IMR-90 (cell line): ENCODE results near the gene DMD. TPM values are rescaled to one million over a fixed set of nuclear protein-coding genes. Genes with fewer than 3 reads are reported as not detected.

Experiments
- ATAC-seq: fragments of 200-7000 bp; cut with Tn5 transposase; 2 replicates; pipeline ENCODE4 v1.9.1; 2020; ENCODE audit warnings: low read depth, mild to moderate bottlenecking, moderate library complexity
- BruUV-seq: library from RNA; stranded (reverse); fragments of 400-500 nt; replicated peaks from 2 replicates; lab custom pipeline; 2021; lab: Mats Ljungman, UMichigan
- CTCF ChIA-PET: fragments of 300-600 bp; formaldehyde crosslinking; extraction: SDS; loops from one replicate; lab custom pipeline; 2021; ENCODE audit warnings: antibody characterized with exemption; lab: Yijun Ruan, JAX
- POLR2A ChIA-PET: fragments of 300-600 bp; sonication (Branson Sonifier 250); formaldehyde crosslinking; loops from one replicate; lab custom pipeline; 2022; ENCODE audit warnings: antibody characterized with exemption; ENCODE audit not compliant: unreplicated experiment; lab: Charles Lee
- DNase-seq: peaks from one replicate; pipeline ENCODE4 v3.0.0; 2013
- H2AFZ ChIP-seq: replicated peaks from 2 replicates; pipeline ENCODE3; 2013; ENCODE audit warnings: low read length, mild to moderate bottlenecking; ENCODE audit not compliant: poor library complexity
- H2AK5ac ChIP-seq: 2 replicates; pipeline ENCODE4 v1.6.1; 2013; ENCODE audit warnings: low read depth, low read length, inconsistent platforms
- H2AK9ac ChIP-seq: replicated peaks from 2 replicates; pipeline ENCODE3; 2013; ENCODE audit warnings: mild to moderate bottlenecking, low read depth, low read length, moderate library complexity; ENCODE audit not compliant: poor library complexity
- H2BK120ac ChIP-seq: 2 replicates; pipeline ENCODE4 v1.6.1; 2013; ENCODE audit warnings: low read depth, low read length, inconsistent platforms
- H2BK15ac ChIP-seq: 3 replicates; pipeline ENCODE4 v1.6.1; 2013; ENCODE audit warnings: low read depth, low read length, inconsistent platforms
- H2BK20ac ChIP-seq: 2 replicates; pipeline ENCODE4 v1.6.1; 2013; ENCODE audit warnings: low read depth, mild to moderate bottlenecking, inconsistent platforms, low read length, moderate library complexity
- H2BK5ac ChIP-seq: 2 replicates; pipeline ENCODE4 v1.6.1; 2013; ENCODE audit warnings: mild to moderate bottlenecking, low read depth, low read length, inconsistent platforms; ENCODE audit not compliant: poor library complexity, severe bottlenecking
- H3K14ac ChIP-seq: replicated peaks from 2 replicates; pipeline ENCODE4 v1.6.1; 2013; ENCODE audit warnings: low read depth, low read length, inconsistent platforms
- H3K18ac ChIP-seq: 2 replicates; pipeline ENCODE4 v1.6.1; 2013; ENCODE audit warnings: low read depth, low read length, control low read depth
- H3K23ac ChIP-seq: 2 replicates; pipeline ENCODE4 v1.6.1; 2013; ENCODE audit warnings: low read depth, low read length, inconsistent platforms
- H3K27ac ChIP-seq: 2 replicates; pipeline ENCODE4 v1.5.1; 2013; ENCODE audit warnings: mild to moderate bottlenecking, control low read depth, low read length; ENCODE audit not compliant: insufficient read depth
- H3K27me3 ChIP-seq: 2 replicates; pipeline ENCODE4 v1.6.1; 2013; ENCODE audit warnings: low read length; ENCODE audit not compliant: control insufficient read depth, insufficient read depth
- H3K36me3 ChIP-seq: 2 replicates; pipeline ENCODE4 v1.6.1; 2013; ENCODE audit warnings: low read length, mixed read lengths; ENCODE audit not compliant: control insufficient read depth, insufficient read depth
- H3K4ac ChIP-seq: 2 replicates; pipeline ENCODE4 v1.6.1; 2013; ENCODE audit warnings: low read depth, low read length, inconsistent platforms
- H3K4me1 ChIP-seq: 2 replicates; pipeline ENCODE4 v1.6.1; 2013; ENCODE audit warnings: low read length, mixed read lengths; ENCODE audit not compliant: control insufficient read depth, insufficient read depth
- H3K4me2 ChIP-seq: 2 replicates; pipeline ENCODE4 v1.6.1; 2013; ENCODE audit warnings: low read depth, mild to moderate bottlenecking, control low read depth, low read length, moderate library complexity
- H3K4me3 ChIP-seq: 2 replicates; pipeline ENCODE4 v1.5.1; 2013; ENCODE audit warnings: low read depth, mild to moderate bottlenecking, control low read depth, low read length, moderate library complexity; ENCODE audit not compliant: insufficient read depth
- H3K56ac ChIP-seq: 2 replicates; pipeline ENCODE4 v1.6.1; 2013; ENCODE audit warnings: low read length, inconsistent platforms; ENCODE audit not compliant: insufficient read depth; ENCODE audit errors: extremely low read depth
- H3K79me1 ChIP-seq, 2 experiments: 2 replicates each; pipeline ENCODE4 v1.6.1; 2013; ENCODE audit warnings: low read length in 2 of 2, inconsistent platforms in 1 of 2, low read depth in 1 of 2
- H3K9ac ChIP-seq: 2 replicates; pipeline ENCODE4 v1.6.1; 2013; ENCODE audit warnings: low read depth, low read length, control low read depth
- H3K9me1 ChIP-seq: 2 replicates; pipeline ENCODE4 v1.6.1; 2013; ENCODE audit warnings: low read length, inconsistent platforms; ENCODE audit not compliant: insufficient read depth
- H3K9me3 ChIP-seq: 2 replicates; pipeline ENCODE4 v1.6.1; 2013; ENCODE audit warnings: low read length; ENCODE audit not compliant: control insufficient read depth, insufficient read depth
- H4K20me1 ChIP-seq: 2 replicates; pipeline ENCODE4 v1.6.1; 2013; ENCODE audit warnings: low read length, inconsistent platforms; ENCODE audit not compliant: insufficient read depth
- H4K5ac ChIP-seq: 2 replicates; pipeline ENCODE4 v1.6.1; 2013; ENCODE audit warnings: mild to moderate bottlenecking, low read depth, low read length, control low read depth
- H4K8ac ChIP-seq, 2 experiments: 2 replicates each; pipeline ENCODE4 v1.6.1; 2013; ENCODE audit warnings: low read depth in 2 of 2, low read length in 2 of 2, control low read depth in 1 of 2, inconsistent platforms in 1 of 2
- H4K91ac ChIP-seq: 2 replicates; pipeline ENCODE4 v1.6.1; 2013; ENCODE audit warnings: low read depth, low read length, inconsistent platforms; ENCODE audit not compliant: insufficient read depth
- CTCF ChIP-seq: conservative IDR thresholded peaks from 2 replicates; pipeline ENCODE4 v1.5.1; 2012; ENCODE audit warnings: mild to moderate bottlenecking, low read depth, low read length, improper control_type of control experiment
- MAFK ChIP-seq: IDR thresholded peaks from 2 replicates; pipeline ENCODE4 v1.6.1; 2012; ENCODE audit warnings: low read depth, low read length, improper control_type of control experiment
- MXI1 ChIP-seq: IDR thresholded peaks from 2 replicates; pipeline ENCODE4 v1.6.1; 2012; ENCODE audit warnings: low read depth, mild to moderate bottlenecking, low read length, moderate library complexity, borderline replicate concordance
- NFE2L2 ChIP-seq: fragments of 150-350 bp; IDR thresholded peaks from 2 replicates; pipeline ENCODE4 v1.6.1; 2016; ENCODE audit warnings: low read depth, mild to moderate bottlenecking, low read length
- POLR2A ChIP-seq: IDR thresholded peaks from 2 replicates; pipeline ENCODE4 v1.6.1; 2012; ENCODE audit warnings: mild to moderate bottlenecking, low read depth, low read length
- RCOR1 ChIP-seq: IDR thresholded peaks from 2 replicates; pipeline ENCODE4 v1.6.1; 2012; ENCODE audit warnings: mild to moderate bottlenecking, low read length, improper control_type of control experiment; ENCODE audit not compliant: insufficient replicate concordance
- WGBS, 2 experiments: methylation state at CpG; one replicate each; pipeline versions ENCODE4 v1.1.5 to v1.1.7; 2013; ENCODE audit warnings: missing lambda C conversion rate in 2 of 2; ENCODE audit not compliant: insufficient read length in 1 of 2; ENCODE audit errors: extremely low coverage in 2 of 2; 5-methylcytosine and 5-hydroxymethylcytosine counted together
- dilution Hi-C: fragments of 300-500 bp; cut with HindIII; formaldehyde crosslinking; loops from one replicate; pipeline ENCODE4 v1.14.3; 2018; ENCODE audit warnings: low sequenced_read_pairs; ENCODE audit not compliant: unreplicated experiment
- in situ Hi-C: fragments of 300-500 bp; cut with MboI; formaldehyde crosslinking; loops from 3 replicates; pipeline ENCODE4 v1.14.3; 2019; ENCODE audit warnings: low sequenced_read_pairs, inconsistent platforms, mixed read lengths
- intact Hi-C: fragments of 100-400 bp; cut with micrococcal nuclease; formaldehyde crosslinking; loops from 2 replicates; pipeline ENCODE4 v1.10.0; 2022
- polyA plus RNA-seq, 3 experiments: library from polyadenylated mRNA; depleted of rRNA; stranded (reverse); fragments of >200 nt; gene quantifications; 2 replicates each; pipeline ENCODE4 v1.2.3, GENCODE V29; 2012; ENCODE audit warnings: low replicate concordance in 1 of 3
- total RNA-seq: library from RNA; depleted of rRNA; stranded (reverse); fragments of >200 nt; gene quantifications from 2 replicates; pipeline ENCODE4 v1.2.3, GENCODE V29; 2012

Gene DMD
- total and polyA plus RNA-seq, 2 of the 4 experiments (the other 2 are of a cell fraction) = 6.6 to 11.8 TPM

- CTCF ChIA-PET = interaction anchor here (1.7 kb wide), 1 partner anchor 10 kb away, joined by 5 read pairs; no protein-coding TSS in a partner anchor
- peak; percentile 43 for DNase-seq
Measured at GRCh38 chrX:31603411-31604120, 1607.8 kb downstream of the DMD start.

More at GRCh38 chrX:31603411-31604120, 1607.8 kb downstream of the DMD start:
- Histone ChIP-seq H2BK5ac (no peak overlapping the region), H3K56ac (no peak overlapping the region), H4K8ac (no peak overlapping the region), H3K4me1 (peaks cover 3% of the 10 kb centered on the region; the same call in 1 of the 2 replicates), H3K79me1 (no peaks in the 10 kb centered on the region), H3K4ac (no peak overlapping the region), H3K9me1 (no peaks in the 10 kb centered on the region), H3K14ac (no peak overlapping the region), H3K27ac (no peak overlapping the region), H2BK20ac (no peak overlapping the region), H2AK5ac (no peak overlapping the region), H2AFZ (no peak overlapping the region), H3K23ac (no peak overlapping the region), H2BK15ac (no peak overlapping the region), H3K4me2 (no peak overlapping the region), H4K91ac (no peak overlapping the region), H3K4me3 (no peak overlapping the region), H2AK9ac (no peak overlapping the region), H3K18ac (no peak overlapping the region; the same call in 1 of the 2 replicates), H3K9me3 (no peaks in the 10 kb centered on the region), H2BK120ac (no peak overlapping the region), H3K36me3 (no peaks in the 10 kb centered on the region), H4K5ac (no peak overlapping the region), H3K9ac (no peak overlapping the region), H3K27me3 (no peaks in the 10 kb centered on the region), H4K20me1 (no peaks in the 10 kb centered on the region)
- POLR2A ChIA-PET = no interaction called here
- no CpG with 5 or more reads among the region's 5 CpGs for WGBS, 2 experiments
- in situ Hi-C loops (no loop called here), intact Hi-C loops (no loop called here), dilution Hi-C loops (no loop called here)
- TF ChIP-seq NFE2L2 (no peak), RCOR1 (no peak), CTCF (no peak), MXI1 (no peak), MAFK (no peak), POLR2A (no peak)
- no peak; the same call in 1 of the 2 replicates for ATAC-seq
- BruUV-seq = no TSS peak
